Parathyroid adenoma (tissue), 2 donors: ENCODE data around the gene PIGZ.
"Not testable (repeated sequence)": the region's sequence is repeated elsewhere in the genome, so short reads cannot be mapped to it uniquely, and the experiment has no call there.

Experiments
- H2AFZ ChIP-seq: fragments of 300-600 bp; sonication (generic); one replicate; pipeline ENCODE4 v1.7.0; 2017; ENCODE audit warnings: antibody characterized with exemption, mild to moderate bottlenecking
- H3K27ac ChIP-seq: fragments of 300-600 bp; sonication (generic); one replicate; pipeline ENCODE4 v1.7.0; 2017
- H3K27me3 ChIP-seq: fragments of 300-600 bp; sonication (generic); one replicate; pipeline ENCODE4 v1.7.0; 2017; ENCODE audit warnings: low read length; ENCODE audit not compliant: control insufficient read depth, insufficient read depth
- H3K36me3 ChIP-seq: fragments of 300-600 bp; sonication (generic); one replicate; pipeline ENCODE4 v1.7.0; 2017; ENCODE audit warnings: low read length; ENCODE audit not compliant: control insufficient read depth, insufficient read depth
- H3K4me1 ChIP-seq: fragments of 300-600 bp; sonication (generic); one replicate; pipeline ENCODE4 v1.7.0; 2017; ENCODE audit warnings: control low read depth
- H3K4me2 ChIP-seq: fragments of 300-600 bp; sonication (generic); one replicate; pipeline ENCODE4 v1.7.0; 2017; ENCODE audit warnings: low read length
- H3K4me3 ChIP-seq: fragments of 300-600 bp; sonication (generic); one replicate; pipeline ENCODE4 v1.7.0; 2017; ENCODE audit warnings: low read depth, low read length
- H3K79me2 ChIP-seq: fragments of 300-600 bp; sonication (generic); one replicate; pipeline ENCODE4 v1.7.0; 2017; ENCODE audit warnings: control low read depth
- H3K9ac ChIP-seq: fragments of 300-600 bp; sonication (generic); one replicate; pipeline ENCODE4 v1.7.0; 2017; ENCODE audit warnings: mild to moderate bottlenecking
- H3K9me3 ChIP-seq: fragments of 300-600 bp; sonication (generic); one replicate; pipeline ENCODE4 v1.7.0; 2017; ENCODE audit warnings: low read length; ENCODE audit not compliant: control insufficient read depth
- CTCF ChIP-seq: fragments of 300-600 bp; sonication (generic); IDR thresholded peaks from one replicate; pipeline ENCODE4 v1.7.0; 2017; ENCODE audit warnings: antibody characterized with exemption, mild to moderate bottlenecking
- donor health status: primary hyperparathyroidism.

The PIGZ gene

GRCh38 chr3:196948442-196949284, 20.0 kb downstream of the PIGZ start:
- H3K79me2 ChIP-seq = no peaks in the 10 kb centered on the region
- H3K4me3 ChIP-seq = no peak overlapping the region
- peaks cover 6% of the 10 kb centered on the region for H3K4me1 ChIP-seq
- TF ChIP-seq CTCF = no peak
- H3K27me3 ChIP-seq = no peaks in the 10 kb centered on the region
- H3K9ac ChIP-seq = no peak overlapping the region
- H3K4me2 ChIP-seq = no peak overlapping the region
- H3K9me3 ChIP-seq = no peaks in the 10 kb centered on the region
- peak overlapping the region; percentile 51 for H3K27ac ChIP-seq
- peak overlapping the region; percentile 36 for H2AFZ ChIP-seq
- no peaks in the 10 kb centered on the region for H3K36me3 ChIP-seq

GRCh38 chr3:196947860-196948441, 20.7 kb downstream of the PIGZ start:
- Histone ChIP-seq H3K4me2 (no peak overlapping the region), H3K27ac (no peak overlapping the region), H3K79me2 (peaks cover 7% of the 10 kb centered on the region), H3K9ac (no peak overlapping the region), H3K36me3 (no peaks in the 10 kb centered on the region), H3K27me3 (no peaks in the 10 kb centered on the region), H3K4me1 (peaks cover 10% of the 10 kb centered on the region), H3K9me3 (no peaks in the 10 kb centered on the region), H3K4me3 (no peak overlapping the region), H2AFZ (no peak overlapping the region)
- no peak for TF ChIP-seq CTCF

GRCh38 chr3:196947136-196947859, 21.3 kb downstream of the PIGZ start:
- Histone ChIP-seq H3K27me3 (no peaks in the 10 kb centered on the region), H3K9me3 (no peaks in the 10 kb centered on the region), H3K4me2 (no peak overlapping the region), H3K36me3 (no peaks in the 10 kb centered on the region), H3K4me3 (no peak overlapping the region), H3K27ac (no peak overlapping the region), H2AFZ (no peak overlapping the region), H3K4me1 (peaks cover 10% of the 10 kb centered on the region), H3K9ac (no peak overlapping the region), H3K79me2 (peaks cover 9% of the 10 kb centered on the region)
- no peak for TF ChIP-seq CTCF

GRCh38 chr3:196944037-196944790, 24.4 kb downstream of the PIGZ start:
- not testable (repeated sequence) for H3K36me3 ChIP-seq, H3K4me3 ChIP-seq, H2AFZ ChIP-seq, H3K9ac ChIP-seq, H3K27ac ChIP-seq, H3K27me3 ChIP-seq, H3K9me3 ChIP-seq
- peak overlapping the region; percentile 99 for H3K4me2 ChIP-seq
- peaks cover 16% of the 10 kb centered on the region for H3K79me2 ChIP-seq
- peaks cover 11% of the 10 kb centered on the region for H3K4me1 ChIP-seq

- peaks cover 7% of the 10 kb centered on the region for H3K4me1 ChIP-seq
- H3K79me2 ChIP-seq = peaks cover 16% of the 10 kb centered on the region
- peak overlapping the region; percentile 80 for H2AFZ ChIP-seq
- peak overlapping the region; percentile 99 for H3K4me2 ChIP-seq
- TF ChIP-seq CTCF = no peak
- H3K9me3 ChIP-seq = no peaks in the 10 kb centered on the region
- H3K36me3 ChIP-seq = no peaks in the 10 kb centered on the region
- H3K4me3 ChIP-seq = peak overlapping the region; percentile 91
- H3K27me3 ChIP-seq = no peaks in the 10 kb centered on the region
- H3K9ac ChIP-seq = peak overlapping the region; percentile 84
- H3K27ac ChIP-seq = peak overlapping the region; percentile 90
These were observed 25.7 kb downstream of the PIGZ start for GRCh38 chr3:196942915-196943277.
